Right lobe of liver (tissue), 6 donors: ENCODE results near the gene CC2D2B. TPM values are rescaled to one million over a fixed set of nuclear protein-coding genes. Genes with fewer than 3 reads are reported as not detected.

Source experiments
- ATAC-seq, 4 donors: fragments of 200-7000 bp; cut with Tn5 transposase; one replicate each; pipeline ENCODE4 v1.9.1; 2020; ENCODE audit warnings: mild to moderate bottlenecking in 4 of 4, moderate library complexity in 4 of 4
- DNase-seq, 3 donors: peaks; one replicate each; pipeline ENCODE4 v3.0.0-alpha.2; 2020
- H3K27ac ChIP-seq, 3 donors: fragments of 200-600 bp; one replicate each; pipeline ENCODE4 v1.8.0; 2022
- H3K27me3 ChIP-seq, 2 donors: fragments of 200-600 bp; one replicate each; pipeline ENCODE4 v1.8.0; 2022
- H3K36me3 ChIP-seq, 4 donors: fragments of 200-600 bp; sonication (generic) in 1 of 4; one replicate each; pipeline versions ENCODE4 v1.5.1 to v1.8.0; 2017 to 2022; ENCODE audit warnings: control low read depth in 1 of 4
- H3K4me1 ChIP-seq, 4 donors: fragments of 200-600 bp; sonication (generic) in 1 of 4; one replicate each; pipeline versions ENCODE4 v1.5.1 to v1.8.0; 2017 to 2022; ENCODE audit warnings: control low read depth in 1 of 4
- H3K4me3 ChIP-seq, 3 donors: fragments of 200-600 bp; one replicate each; pipeline ENCODE4 v1.8.0; 2022
- H3K9me3 ChIP-seq, 4 donors: fragments of 200-600 bp; sonication (generic) in 1 of 4; one replicate each; pipeline versions ENCODE4 v1.5.1 to v1.8.0; 2017 to 2022; ENCODE audit warnings: control low read depth in 1 of 4
- POLR2A ChIP-seq: fragments of 450-650 bp; IDR thresholded peaks from one replicate; pipeline ENCODE4 v1.6.1; 2017; ENCODE audit warnings: antibody characterized with exemption, mild to moderate bottlenecking
- WGBS: methylation state at CpG from one replicate; pipeline ENCODE4 v1.1.6; 2018; ENCODE audit warnings: low coverage, low lambda C conversion rate; ENCODE audit not compliant: insufficient coverage; ENCODE audit errors: missing lambda C conversion rate; 5-methylcytosine and 5-hydroxymethylcytosine counted together
- intact Hi-C, 2 donors: fragments of 100-400 bp; cut with DNase I; formaldehyde crosslinking; loops; one replicate each; pipeline versions ENCODE4 v1.11.2 to v1.14.1; 2022
- total RNA-seq, 6 experiments: library from RNA; depleted of rRNA in 2 of 6; stranded (reverse); fragments of >200 nt in 2 of 6; fragmentation: NEBNext Ultra II Directional in 3 of 6; extraction: Animal tissue kit (Norgen Biotek cat#: 25700) in 3 of 6; gene quantifications; one replicate each; pipeline versions ENCODE4 v1.1.0 to v1.2.4, GENCODE V29; 2016 to 2023
- TF ChIP-seq, protein P1 (sequence below), 4 donors: fragments of 200-600 bp in 3 of 4; fragments of 450-650 bp in 1 of 4; IDR thresholded peaks; one replicate each; pipeline versions ENCODE4 v1.5.1 to v1.8.0; 2016 to 2022; ENCODE audit warnings: antibody characterized with exemption in 4 of 4, mild to moderate bottlenecking in 2 of 4
- donor health status: DM: no; HTN: yes; CAD: no.
- donor health status: DM: no; HTN: no; CAD: no.
- donor health status: DM: no; HTN: no; CAD: no.
- donor health status: DM: no; HTN: yes; CAD: no.
- donor health status: DM: no; HTN: yes; CAD: no.

The CC2D2B gene
- total RNA-seq, 6 experiments from 2014 or later = 0.10 to 0.86 (median 0.27) TPM; not detected in 2

DNA sequence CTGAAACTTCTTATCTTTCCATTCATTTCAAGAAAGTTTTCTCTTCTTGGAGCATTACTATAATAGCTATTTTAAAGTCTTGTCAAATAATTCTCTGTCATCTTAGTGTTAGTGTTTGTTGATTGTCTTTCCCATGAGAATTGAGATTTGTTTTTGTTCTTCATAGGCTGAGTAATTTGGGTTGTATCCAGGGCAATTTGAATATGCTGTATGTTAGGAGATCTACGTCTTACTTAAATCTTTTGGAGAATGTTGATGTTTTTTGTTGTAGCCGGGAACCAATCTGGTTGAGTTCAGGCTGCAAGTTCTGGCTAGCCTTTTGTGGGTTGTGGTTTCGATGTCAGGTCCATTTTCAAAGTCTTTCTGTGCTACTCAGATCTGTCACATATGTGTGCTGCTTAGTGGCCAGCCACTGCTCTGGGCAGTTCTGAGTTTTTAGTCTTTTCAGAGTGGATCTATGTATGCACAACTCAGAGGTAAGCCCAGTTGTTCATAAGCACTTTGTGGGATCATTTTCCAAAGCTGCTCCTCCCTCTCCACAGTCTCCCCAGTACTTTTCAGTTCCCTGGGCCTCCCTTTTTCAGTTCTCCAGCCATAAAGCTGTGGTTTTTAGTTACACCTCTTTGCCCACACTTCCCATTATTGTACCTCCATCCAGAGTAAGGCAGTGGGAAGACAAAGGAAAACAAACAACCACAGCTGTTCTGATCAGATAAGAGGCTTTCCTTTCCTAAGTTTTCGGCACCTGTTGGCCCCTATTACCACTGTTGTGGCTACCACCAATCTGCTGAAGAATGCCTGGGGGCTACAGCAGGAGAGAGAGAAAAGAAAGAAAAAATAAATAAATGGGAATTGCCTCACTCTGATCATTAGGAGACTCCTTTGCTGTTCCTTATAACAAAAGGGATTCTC is 131.0 kb downstream of the CC2D2B start:
- 78% methylated on average over 4 of the region's 4 CpGs for WGBS

DNA sequence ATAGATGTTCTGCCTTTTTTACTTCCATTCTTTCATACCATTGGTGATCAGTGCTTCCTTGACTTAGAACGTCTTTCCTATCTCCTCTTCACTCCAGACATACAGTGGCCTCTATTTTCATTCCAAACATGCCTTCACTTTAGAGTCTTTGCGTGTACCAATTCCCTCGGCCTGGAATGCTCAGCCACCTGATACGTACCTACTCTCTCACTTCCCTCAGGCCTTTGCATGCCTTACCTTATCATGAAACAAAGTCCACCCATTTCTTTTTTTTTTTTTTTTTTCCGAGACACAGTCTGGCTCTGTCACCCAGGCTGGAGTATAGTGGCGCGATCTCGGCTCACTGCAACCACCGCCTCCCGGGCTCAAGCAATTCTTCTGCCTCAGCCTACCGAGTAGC is 133.4 kb downstream of the CC2D2B start:
- Histone ChIP-seq H3K4me3 (no peak overlapping the region), H3K36me3 (no peaks in the 10 kb centered on the region), H3K27ac (no peak overlapping the region), H3K27me3 (no peaks in the 10 kb centered on the region), H3K4me1 (no peaks in the 10 kb centered on the region), H3K9me3 (no peaks in the 10 kb centered on the region)
- 76% methylated on average over 7 of the region's 11 CpGs for WGBS
- intact Hi-C loops = no loop called here
- no peak for DNase-seq
- ATAC-seq = no peak
- TF ChIP-seq, protein P1, sequence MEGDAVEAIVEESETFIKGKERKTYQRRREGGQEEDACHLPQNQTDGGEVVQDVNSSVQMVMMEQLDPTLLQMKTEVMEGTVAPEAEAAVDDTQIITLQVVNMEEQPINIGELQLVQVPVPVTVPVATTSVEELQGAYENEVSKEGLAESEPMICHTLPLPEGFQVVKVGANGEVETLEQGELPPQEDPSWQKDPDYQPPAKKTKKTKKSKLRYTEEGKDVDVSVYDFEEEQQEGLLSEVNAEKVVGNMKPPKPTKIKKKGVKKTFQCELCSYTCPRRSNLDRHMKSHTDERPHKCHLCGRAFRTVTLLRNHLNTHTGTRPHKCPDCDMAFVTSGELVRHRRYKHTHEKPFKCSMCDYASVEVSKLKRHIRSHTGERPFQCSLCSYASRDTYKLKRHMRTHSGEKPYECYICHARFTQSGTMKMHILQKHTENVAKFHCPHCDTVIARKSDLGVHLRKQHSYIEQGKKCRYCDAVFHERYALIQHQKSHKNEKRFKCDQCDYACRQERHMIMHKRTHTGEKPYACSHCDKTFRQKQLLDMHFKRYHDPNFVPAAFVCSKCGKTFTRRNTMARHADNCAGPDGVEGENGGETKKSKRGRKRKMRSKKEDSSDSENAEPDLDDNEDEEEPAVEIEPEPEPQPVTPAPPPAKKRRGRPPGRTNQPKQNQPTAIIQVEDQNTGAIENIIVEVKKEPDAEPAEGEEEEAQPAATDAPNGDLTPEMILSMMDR (IDR thresholded peaks at IDR 0.05) = no peak
- no peak for TF ChIP-seq POLR2A

More for the DNA sequence above, 131.0 kb downstream of the CC2D2B start:
- no peak overlapping the region for H3K4me3 ChIP-seq
- ATAC-seq = no peak
- intact Hi-C loops = no loop called here
- H3K27me3 ChIP-seq = no peaks in the 10 kb centered on the region
- no peak for TF ChIP-seq POLR2A
- TF ChIP-seq, protein P1 (IDR thresholded peaks at IDR 0.05) = no peak
- DNase-seq = no peak
- no peaks in the 10 kb centered on the region for H3K4me1 ChIP-seq
- H3K9me3 ChIP-seq = no peaks in the 10 kb centered on the region
- no peak overlapping the region for H3K27ac ChIP-seq
- no peaks in the 10 kb centered on the region for H3K36me3 ChIP-seq

DNA sequence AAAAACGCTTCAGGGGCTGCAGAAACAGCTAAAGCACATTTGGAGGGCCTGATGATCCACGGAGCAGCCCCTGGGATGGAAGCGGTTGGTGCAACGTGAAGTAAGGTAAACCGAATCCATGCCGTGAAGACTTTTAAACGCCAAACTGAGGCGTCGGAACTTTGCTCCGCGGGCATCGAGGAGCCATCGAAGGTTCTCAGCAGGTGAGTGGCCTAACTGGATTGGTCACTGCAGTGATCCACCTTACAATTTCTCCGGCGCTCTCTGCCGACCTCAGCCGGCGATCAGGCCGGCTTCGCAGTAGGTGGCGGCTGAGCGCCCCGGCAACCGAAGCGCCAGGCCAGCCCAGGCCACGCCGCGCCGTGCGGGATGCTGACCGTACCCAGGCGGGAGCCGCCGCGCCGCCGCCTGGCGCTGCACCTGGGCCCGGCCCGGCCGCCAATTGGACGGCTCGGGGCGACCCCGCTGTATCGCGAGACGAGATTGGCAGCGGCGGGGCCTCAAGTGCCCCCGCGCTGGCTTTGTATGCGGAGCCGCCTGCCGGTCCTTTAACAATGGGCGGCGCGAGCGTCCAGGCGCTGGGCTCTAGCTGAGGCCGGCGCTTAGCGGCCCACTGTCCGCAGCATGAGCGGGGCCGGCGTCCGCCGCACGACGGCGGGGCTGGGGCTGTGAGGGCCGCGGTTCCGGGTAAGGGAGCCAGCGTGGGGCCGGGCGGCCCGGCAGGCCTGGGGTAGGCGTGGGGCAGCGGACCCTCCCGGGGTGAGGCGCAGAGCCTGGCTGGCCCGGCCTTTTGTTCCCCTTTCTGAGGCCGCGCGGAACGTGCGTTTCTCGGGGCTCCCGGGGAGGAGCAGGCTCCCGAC is 135.5 kb downstream of the CC2D2B start, which contains the start of gene CCNJ:
Gene CCNJ (plus strand): TSS at position 551 of the 860 bp plus-strand sequence. CDS start 811 bp downstream, outside the sequence.
- H3K9me3 ChIP-seq = no peaks in the 10 kb centered on the region
- no peaks in the 10 kb centered on the region for H3K27me3 ChIP-seq
- no peaks in the 10 kb centered on the region for H3K36me3 ChIP-seq
- 14% methylated on average over 11 of the region's 92 CpGs for WGBS
- ATAC-seq (peak; percentile 93 to 95 (median 93)), DNase-seq (peak; percentile 83 to 88 (median 87))
- H3K4me1 ChIP-seq = no peaks in the 10 kb centered on the region
- TF ChIP-seq, protein P1 (IDR thresholded peaks at IDR 0.05) = peak in 1 of 4 donors; percentile 34
- TF ChIP-seq POLR2A = peak; percentile 81
- intact Hi-C loops = no loop called here
- H3K4me3 ChIP-seq = peak within 1 kb of the TSS; percentile 55 to 68 (median 66)
- H3K27ac ChIP-seq = peak within 1 kb of the TSS; percentile 46 to 81 (median 61)

DNA sequence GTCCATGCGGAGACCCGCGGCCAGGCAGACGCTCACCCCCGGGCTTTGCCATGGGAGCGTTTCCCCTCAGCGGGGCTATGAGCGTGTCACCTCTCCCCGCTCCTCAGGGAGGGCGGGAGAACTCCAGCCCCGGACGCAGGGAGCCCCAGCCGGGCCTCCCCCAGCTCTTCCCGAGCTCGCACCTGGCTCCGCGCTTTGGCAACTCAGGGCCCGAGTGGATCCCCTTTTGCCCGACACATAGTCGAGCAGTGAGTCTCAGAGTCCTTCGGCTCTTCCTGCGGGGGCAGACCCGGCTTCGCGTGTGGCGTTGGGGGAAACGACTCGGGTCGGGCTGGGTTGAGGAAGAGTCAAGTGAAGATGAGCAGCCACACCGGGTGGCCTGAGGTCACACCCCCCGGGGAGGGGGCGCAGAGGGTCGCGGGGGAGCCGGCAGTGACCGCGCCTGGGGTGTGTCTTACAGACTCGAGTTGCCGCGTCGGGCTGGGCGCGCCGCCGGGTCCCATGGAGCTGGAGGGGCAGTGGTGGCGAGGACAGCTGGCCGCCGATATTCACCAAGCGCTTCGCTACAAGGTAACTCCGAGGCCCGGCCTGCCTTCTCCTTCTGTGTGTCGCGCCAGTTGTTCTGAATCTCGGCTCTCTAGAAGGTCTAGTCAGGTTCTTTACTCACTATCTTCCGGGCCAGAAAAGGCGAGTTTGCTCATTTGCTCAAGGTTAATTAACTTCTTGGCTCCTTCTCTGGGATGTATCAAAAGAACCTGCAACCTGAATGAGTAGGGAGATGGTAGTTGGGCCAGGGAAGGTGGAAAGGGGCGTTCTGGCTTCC is 136.3 kb downstream of the CC2D2B start:
- no peaks in the 10 kb centered on the region for H3K9me3 ChIP-seq
- no peaks in the 10 kb centered on the region for H3K4me1 ChIP-seq
- WGBS = 36% methylated on average over 12 of the region's 58 CpGs
- no peaks in the 10 kb centered on the region for H3K27me3 ChIP-seq
- H3K36me3 ChIP-seq = no peaks in the 10 kb centered on the region
- peak overlapping the region; percentile 55 to 68 (median 66) for H3K4me3 ChIP-seq
- TF ChIP-seq, protein P1 (IDR thresholded peaks at IDR 0.05) = no peak
- no peak for TF ChIP-seq POLR2A
- intact Hi-C loops = no loop called here
- ATAC-seq = peak; percentile 57 to 65 (median 60)
- DNase-seq = peak; percentile 44 to 72 (median 60)
- H3K27ac ChIP-seq = peak overlapping the region; percentile 46 to 81 (median 61)
